Gastroesophageal sphincter (tissue), 4 donors: ENCODE results near the gene SDCBP2. TPM values are rescaled to one million over a fixed set of nuclear protein-coding genes. Genes with fewer than 3 reads are reported as not detected.
"Not testable (repeated sequence)": the region's sequence is repeated elsewhere in the genome, so short reads cannot be mapped to it uniquely, and the experiment has no call there.

ENCODE experiments used
- ATAC-seq: fragments of 150-250 bp; one replicate; pipeline ENCODE4 v1.9.1; 2016; ENCODE audit warnings: mild to moderate bottlenecking, moderate library complexity
- H3K27ac ChIP-seq, 4 donors: fragments of 200-600 bp; sonication (generic) in 3 of 4; 1 replicate in 3 of 4; 2 replicates in 1 of 4; pipeline ENCODE4 v1.5.1; 2016 to 2019
- H3K27me3 ChIP-seq: fragments of 200-600 bp; sonication (generic); one replicate; pipeline ENCODE4 v1.5.1; 2019
- H3K36me3 ChIP-seq, 2 donors: fragments of 200-600 bp; sonication (generic); one replicate each; pipeline ENCODE4 v1.5.1; 2019; ENCODE audit warnings: control low read depth in 1 of 2
- H3K4me1 ChIP-seq, 3 donors: fragments of 200-600 bp; sonication (generic); 1 replicate in 2 of 3; 2 replicates in 1 of 3; pipeline ENCODE4 v1.5.1; 2016 to 2019; ENCODE audit warnings: control low read depth in 2 of 3
- H3K4me3 ChIP-seq, 2 donors: fragments of 200-600 bp; sonication (generic); one replicate each; pipeline ENCODE4 v1.5.1; 2019; ENCODE audit warnings: mild to moderate bottlenecking in 1 of 2, moderate library complexity in 1 of 2
- H3K9me3 ChIP-seq, 3 donors: fragments of 200-600 bp; sonication (generic); one replicate each; pipeline ENCODE4 v1.5.1; 2017 to 2019; ENCODE audit warnings: control low read depth in 2 of 3
- CTCF ChIP-seq, 4 experiments: fragments of 200-600 bp in 2 of 4; fragments of 450-650 bp in 2 of 4; sonication (generic) in 1 of 4; IDR thresholded peaks; one replicate each; pipeline ENCODE4 v1.5.1; 2017 to 2019; ENCODE audit warnings: antibody characterized with exemption in 4 of 4, mild to moderate bottlenecking in 2 of 4, moderate library complexity in 2 of 4
- EP300 ChIP-seq: sonication (generic); formaldehyde crosslinking; IDR thresholded peaks from one replicate; pipeline ENCODE4 v1.6.1; 2017; ENCODE audit warnings: antibody characterized with exemption, mild to moderate bottlenecking
- POLR2A ChIP-seq, 2 donors: fragments of 450-650 bp; IDR thresholded peaks; one replicate each; pipeline ENCODE4 v1.6.1; 2017; ENCODE audit warnings: antibody characterized with exemption in 2 of 2, mild to moderate bottlenecking in 2 of 2, moderate library complexity in 1 of 2
- POLR2AphosphoS5 ChIP-seq: sonication (generic); formaldehyde crosslinking; IDR thresholded peaks from one replicate; pipeline ENCODE4 v1.6.1; 2017; ENCODE audit warnings: antibody characterized with exemption
- WGBS, 2 donors: methylation state at CpG; one replicate each; pipeline ENCODE4 v1.1.5; 2018; ENCODE audit warnings: low coverage in 1 of 2; 5-methylcytosine and 5-hydroxymethylcytosine counted together
- total RNA-seq, 4 donors: library from RNA; depleted of rRNA; stranded (reverse); fragments of >200 nt; gene quantifications; one replicate each; pipeline ENCODE4 v1.1.0, GENCODE V29; 2016

Gene SDCBP2
- total RNA-seq, 4 donors from 2014 or later = 1.6 to 17.5 (median 3.5) TPM

GRCh38 chr20:1345030-1345755 lies 16.3 kb upstream of the SDCBP2 start:
- Histone ChIP-seq H3K9me3 (no peaks in the 10 kb centered on the region), H3K36me3 (no peaks in the 10 kb centered on the region), H3K4me3 (no peak overlapping the region), H3K27me3 (no peaks in the 10 kb centered on the region), H3K4me1 (no peaks in the 10 kb centered on the region), H3K27ac (no peak overlapping the region)
- 88 to 94% methylated on average over 3 to 4 of the region's 4 CpGs for WGBS, 2 donors
- TF ChIP-seq POLR2A (IDR thresholded peaks at IDR 0.05) = no peak
- TF ChIP-seq CTCF (IDR thresholded peaks at IDR 0.05) = no peak
- no peak for TF ChIP-seq EP300
- TF ChIP-seq POLR2AphosphoS5 = no peak
- no peak for ATAC-seq

DNA sequence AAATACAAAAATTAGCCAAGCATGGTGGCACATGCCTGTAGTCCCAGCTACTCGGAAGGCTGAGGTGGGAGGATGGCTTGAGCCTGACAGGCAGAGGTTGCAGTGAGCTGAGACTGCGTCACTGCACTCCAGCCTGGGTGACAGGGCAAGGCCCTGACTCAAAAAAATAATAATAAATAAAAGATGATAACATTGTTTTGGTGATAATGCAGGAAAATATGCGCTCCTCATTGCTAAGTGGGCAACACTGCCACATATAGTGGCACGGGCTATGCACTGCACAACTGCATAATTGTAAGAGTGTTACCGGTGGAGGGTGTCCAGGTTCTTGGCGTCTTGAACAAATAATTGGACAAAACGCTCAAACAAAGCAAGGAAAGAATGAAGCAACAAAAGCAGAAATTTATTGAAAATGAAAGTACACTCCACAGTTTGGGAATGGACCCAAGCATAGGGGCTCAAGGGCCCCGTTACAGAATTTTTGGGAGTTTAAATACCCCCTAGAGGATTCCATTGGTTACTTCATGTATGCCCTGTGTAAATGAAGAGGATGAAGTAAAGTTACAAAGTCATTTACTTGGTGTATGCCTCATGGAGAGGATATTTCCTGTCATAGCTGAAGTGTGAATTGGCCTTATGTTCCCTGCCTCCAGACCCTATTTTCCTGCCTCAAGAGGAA lies 14.6 kb upstream of the SDCBP2 start:
- H3K9me3 ChIP-seq, H3K4me1 ChIP-seq, H3K27ac ChIP-seq, ATAC-seq, H3K36me3 ChIP-seq, H3K27me3 ChIP-seq, H3K4me3 ChIP-seq: not testable (repeated sequence)
- 78 to 95% methylated on average over 3 to 8 of the region's 8 CpGs for WGBS, 2 donors

DNA sequence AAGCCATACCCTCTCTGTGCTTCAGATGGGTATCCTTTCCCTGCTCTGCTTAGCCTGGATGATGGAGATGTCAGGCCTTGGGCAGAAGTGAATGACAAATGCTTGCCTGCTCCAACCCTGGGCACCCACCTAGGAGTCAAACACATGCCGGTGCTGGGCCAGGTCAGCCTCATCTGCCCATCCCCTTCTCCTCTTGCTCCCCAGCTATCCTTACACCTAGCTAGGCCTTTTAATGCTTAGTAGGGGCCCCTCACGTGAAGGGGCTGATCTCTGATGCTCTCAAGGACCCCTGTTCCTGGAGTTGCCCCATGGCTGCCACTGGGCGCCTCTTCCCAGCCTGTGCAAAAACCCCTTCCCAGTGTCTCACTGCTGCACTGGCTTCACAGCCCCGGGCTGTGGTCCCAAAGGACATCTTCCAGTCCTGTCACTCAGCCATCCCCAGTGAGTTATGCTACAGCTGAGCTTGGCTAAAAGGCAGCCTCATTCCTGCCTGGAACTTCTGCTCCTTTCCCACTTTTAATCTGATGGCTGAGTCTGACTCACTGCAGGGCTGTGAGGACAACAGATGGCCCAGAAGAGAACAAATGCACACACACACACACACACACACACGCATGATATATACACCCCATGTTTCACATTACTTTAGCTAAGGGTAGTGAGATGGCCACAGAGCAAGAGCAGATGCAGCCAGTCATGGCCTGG lies 12.8 kb upstream of the SDCBP2 start:
- TF ChIP-seq EP300 = no peak
- no peak for TF ChIP-seq CTCF (IDR thresholded peaks at IDR 0.05)
- no peak for TF ChIP-seq POLR2AphosphoS5
- TF ChIP-seq POLR2A (IDR thresholded peaks at IDR 0.05) = no peak
- Histone ChIP-seq H3K36me3 (no peaks in the 10 kb centered on the region), H3K4me1 (peaks cover 0 to 21% (median 12%) of the 10 kb centered on the region in 3 donors), H3K27me3 (no peaks in the 10 kb centered on the region), H3K4me3 (no peak overlapping the region), H3K27ac (no peak overlapping the region), H3K9me3 (no peaks in the 10 kb centered on the region)
- ATAC-seq = no peak
- WGBS, 2 donors = 90% methylated on average over 2 of the region's 5 CpGs; no CpG with 5 or more reads in 1 of the 2 donors

DNA sequence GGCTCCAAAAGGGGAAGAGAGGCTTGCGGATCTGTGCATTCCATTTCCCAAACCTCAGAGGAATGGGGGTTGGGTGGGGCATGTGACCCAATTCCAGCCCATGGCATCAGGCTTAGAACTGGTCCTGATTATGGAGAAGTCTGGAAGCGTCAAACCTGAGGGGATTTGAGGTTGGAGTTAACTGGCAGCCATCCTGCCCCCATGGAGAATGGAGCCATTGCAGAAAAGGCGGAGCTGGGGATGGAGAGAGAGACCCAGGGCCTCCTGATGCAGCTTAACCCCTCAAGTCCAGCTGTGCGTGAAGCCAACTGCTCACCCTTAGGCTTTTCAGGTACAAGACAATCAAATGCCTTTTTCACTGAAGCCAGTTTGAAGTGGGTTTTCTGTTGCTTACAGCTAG lies 9.9 kb upstream of the SDCBP2 start:
- Histone ChIP-seq H3K9me3 (no peaks in the 10 kb centered on the region), H3K27ac (no peak overlapping the region), H3K36me3 (peaks cover 0 to 10% of the 10 kb centered on the region in 2 donors), H3K27me3 (no peaks in the 10 kb centered on the region), H3K4me1 (peaks cover 0 to 28% (median 12%) of the 10 kb centered on the region in 3 donors), H3K4me3 (no peak overlapping the region)
- ATAC-seq = no peak
- TF ChIP-seq POLR2A (IDR thresholded peaks at IDR 0.05) (no peak), EP300 (no peak), POLR2AphosphoS5 (no peak)
- WGBS, 2 donors = 64 to 100% methylated on average over 2 of the region's 4 CpGs

DNA sequence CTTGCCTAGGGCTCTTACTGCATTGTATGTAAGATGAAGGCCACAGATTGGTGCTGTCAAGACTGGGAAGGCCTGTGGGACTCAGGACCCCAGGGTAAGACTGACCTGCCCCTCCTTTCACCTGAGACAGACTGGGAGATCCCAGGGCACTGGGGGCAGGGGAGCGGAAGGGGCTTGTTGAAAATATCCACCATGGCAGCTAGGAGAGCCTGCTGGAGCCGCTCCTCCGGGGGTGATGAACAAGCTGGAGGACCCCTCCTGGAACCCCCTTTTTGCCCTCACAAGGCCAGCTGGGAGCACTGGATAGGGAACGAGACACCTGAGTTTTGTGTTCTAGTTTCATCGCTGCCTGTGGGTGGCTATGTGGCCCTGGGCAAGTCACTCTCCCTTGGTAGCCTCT lies 9.2 kb upstream of the SDCBP2 start:
- H3K36me3 ChIP-seq = peaks cover 0 to 17% of the 10 kb centered on the region in 2 donors
- H3K9me3 ChIP-seq = no peaks in the 10 kb centered on the region
- TF ChIP-seq POLR2AphosphoS5 = no peak
- TF ChIP-seq EP300 = no peak
- TF ChIP-seq CTCF (IDR thresholded peaks at IDR 0.05) = no peak
- no CpG with 5 or more reads among the region's 5 CpGs for WGBS, 2 donors
- ATAC-seq = no peak
- peaks cover 0 to 28% (median 12%) of the 10 kb centered on the region in 3 donors for H3K4me1 ChIP-seq
- H3K27me3 ChIP-seq = no peaks in the 10 kb centered on the region
- H3K4me3 ChIP-seq = no peak overlapping the region
- H3K27ac ChIP-seq = peak overlapping the region in 3 of 4 donors; percentile 59 to 68 (median 64)
